Ecto neural progenitor cell (in vitro differentiated cells): ENCODE data around the gene HOXD3.
A peak's percentile ranks its signal among the peaks of the same experiment; 100 is the strongest.

Source experiments
- DNase-seq: peaks from one replicate; pipeline ENCODE4 v3.0.0-alpha.2; 2018; ENCODE audit warnings: low spot score

HOXD3 gene

DNA sequence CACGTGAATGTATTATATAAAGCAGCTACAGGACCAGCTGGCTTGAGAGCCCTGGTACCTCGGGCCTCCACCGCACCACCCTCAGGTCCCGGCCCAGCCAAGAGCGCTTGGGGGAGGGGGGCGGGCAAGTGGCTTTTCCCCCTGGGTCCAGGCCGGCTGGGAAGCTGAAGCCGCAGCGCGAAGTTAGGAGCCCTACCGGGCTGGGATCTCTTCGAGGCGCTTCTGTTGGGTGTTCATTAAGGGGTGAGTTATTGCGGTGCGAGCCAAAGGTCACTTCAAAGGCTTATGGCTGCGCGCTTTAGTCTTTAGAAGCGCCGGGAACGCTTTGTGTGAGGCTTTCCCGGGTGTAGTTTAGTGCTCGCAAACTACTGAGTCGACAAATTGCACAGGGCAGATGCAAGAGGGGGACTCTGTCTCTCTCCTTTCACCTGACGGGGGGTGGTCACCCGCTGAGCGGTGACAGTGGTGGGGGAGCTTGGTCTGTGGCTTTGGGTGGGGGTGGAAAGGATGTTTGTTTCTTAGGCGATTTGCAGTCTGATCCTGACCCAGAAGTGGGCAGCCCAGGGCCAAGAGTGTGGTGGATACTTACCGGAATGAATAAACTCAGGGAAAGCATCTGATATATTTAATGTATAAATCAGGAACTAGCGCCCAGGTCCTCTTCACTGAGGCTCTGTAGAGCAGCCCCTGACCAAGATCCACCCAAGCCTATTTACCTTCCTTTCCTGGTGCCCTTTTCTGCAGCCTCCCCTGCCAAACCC, 6.0 kb downstream of the HOXD3 start:
- DNase-seq: no peak

DNA sequence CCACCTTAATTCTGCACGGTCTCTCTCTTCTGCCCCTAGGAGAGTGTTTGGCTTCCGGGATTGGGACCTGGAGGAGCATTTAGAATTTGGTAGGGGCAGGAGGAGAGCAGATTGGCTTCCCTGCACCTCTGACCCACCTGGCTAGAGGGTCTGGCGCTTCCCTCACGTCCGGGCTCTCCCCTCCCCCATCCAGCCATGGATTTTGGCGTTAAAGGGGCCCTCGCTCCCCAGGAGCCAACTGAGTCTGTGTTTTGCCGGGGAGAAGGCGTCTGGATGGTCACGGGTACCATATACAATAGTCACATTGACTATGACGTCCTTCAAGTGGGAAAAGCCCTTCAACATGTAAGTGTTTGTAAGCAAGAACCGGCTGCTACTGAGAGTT, 6.6 kb downstream of the HOXD3 start:
- DNase-seq: no peak

DNA sequence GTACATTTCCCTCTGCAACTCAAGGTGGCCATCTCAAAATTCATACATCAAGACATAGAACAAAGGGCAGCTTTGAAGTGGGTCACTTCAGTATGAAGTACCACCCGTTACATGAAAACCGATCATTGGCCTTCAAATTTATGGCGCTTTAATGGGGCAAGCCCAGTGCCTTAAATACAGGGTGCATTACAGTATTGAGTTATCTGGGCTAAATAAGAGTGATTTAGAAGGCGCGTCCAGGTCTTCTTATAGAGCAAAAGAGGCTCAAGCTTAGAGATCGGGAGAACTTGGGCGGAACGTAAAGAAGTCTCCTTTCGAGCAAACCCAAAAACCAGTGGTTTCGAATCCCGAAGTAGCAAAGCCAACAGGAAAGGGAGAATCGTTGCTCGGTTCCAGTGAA, 7.1 kb downstream of the HOXD3 start:
- DNase-seq: no peak

DNA sequence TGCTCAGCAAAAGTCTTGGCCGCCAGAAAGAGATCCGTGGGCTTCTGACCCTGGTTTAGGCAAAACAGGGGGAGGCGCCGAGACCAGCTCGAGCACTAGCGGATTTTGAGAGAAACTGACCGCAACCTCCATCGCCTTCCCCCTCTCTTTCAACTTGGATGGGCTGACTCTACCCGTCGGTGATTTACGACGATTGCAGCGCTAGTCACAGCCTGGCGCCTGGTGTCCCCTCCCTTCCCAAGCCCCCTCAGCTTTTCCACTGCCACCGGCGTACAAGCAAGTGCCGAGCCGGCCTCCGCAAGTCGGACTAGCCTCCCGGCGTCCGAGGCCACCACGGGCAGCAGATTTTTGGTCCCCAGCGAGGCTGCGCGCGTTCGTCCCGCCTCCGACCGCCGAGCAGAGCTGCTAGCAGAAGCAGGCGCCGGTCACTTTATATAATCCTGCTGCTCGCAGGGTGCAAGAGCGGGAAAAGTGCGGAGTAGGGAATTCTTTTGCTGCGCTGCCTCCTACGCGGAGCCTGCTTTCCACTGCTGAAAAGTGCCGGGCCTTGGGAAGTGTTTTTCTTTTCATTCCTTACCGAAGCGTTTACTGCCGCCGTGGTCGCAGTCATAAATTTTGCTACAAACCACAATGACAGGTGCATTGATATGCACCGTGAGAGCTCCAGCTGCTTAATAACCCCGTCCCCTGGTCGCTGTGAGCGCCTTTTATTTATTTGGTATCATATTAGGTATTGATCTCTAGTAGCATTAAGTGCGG, 7.7 kb downstream of the HOXD3 start:
- peak; percentile 56 for DNase-seq

DNA sequence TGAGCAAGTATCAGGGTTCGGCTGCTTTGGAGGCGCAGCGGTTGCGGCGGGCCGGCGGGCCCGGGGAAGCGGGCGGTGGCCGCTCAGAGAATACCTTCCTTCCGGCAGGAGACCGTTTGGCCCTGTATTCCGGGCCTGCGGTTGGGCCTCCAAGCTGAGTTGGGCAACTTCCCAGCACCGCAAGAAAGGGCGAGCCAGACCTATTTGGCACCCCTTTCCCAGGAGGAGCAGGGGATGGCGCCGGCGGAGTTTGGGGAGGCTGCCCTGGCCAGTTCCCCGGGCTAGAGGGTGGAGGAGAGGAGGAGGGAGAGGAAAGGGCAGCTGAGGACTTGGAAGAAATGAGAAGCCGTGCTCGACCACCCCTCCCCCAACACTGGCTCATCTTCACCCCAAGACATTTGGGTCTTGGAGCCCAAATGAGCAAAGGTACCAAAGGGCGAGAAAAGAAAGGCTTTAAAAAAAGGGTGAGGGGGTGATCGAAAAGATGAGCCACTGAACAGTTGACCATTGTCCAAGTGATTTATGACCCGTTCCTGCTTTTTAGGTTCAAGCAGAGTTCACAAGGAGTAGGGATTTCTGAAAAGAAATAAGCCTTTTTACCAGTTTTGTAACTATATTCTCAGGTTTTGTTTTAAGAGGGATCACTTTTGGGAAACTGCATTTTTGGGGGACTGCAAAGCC, 8.4 kb downstream of the HOXD3 start:
- peak; percentile 42 for DNase-seq

DNA sequence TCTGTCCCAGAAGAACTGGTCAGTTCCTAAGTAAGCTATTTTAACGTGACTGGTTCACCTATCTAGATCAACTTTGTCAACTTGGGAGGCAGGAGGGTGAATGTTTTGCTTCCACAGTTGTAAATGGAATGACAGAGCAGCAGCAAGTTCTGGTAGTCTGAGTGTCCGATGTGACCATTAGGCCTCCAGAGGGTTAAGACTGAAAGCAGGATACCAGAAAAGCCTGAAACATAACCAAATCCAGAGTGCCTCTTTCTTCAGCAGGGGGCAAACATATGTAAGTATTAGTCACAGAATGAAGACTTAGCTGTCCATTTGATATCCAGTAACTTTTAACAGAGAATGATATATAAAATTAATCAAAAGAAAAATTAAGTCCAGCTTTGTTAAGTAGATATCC, 9.2 kb downstream of the HOXD3 start:
- no peak for DNase-seq

DNA sequence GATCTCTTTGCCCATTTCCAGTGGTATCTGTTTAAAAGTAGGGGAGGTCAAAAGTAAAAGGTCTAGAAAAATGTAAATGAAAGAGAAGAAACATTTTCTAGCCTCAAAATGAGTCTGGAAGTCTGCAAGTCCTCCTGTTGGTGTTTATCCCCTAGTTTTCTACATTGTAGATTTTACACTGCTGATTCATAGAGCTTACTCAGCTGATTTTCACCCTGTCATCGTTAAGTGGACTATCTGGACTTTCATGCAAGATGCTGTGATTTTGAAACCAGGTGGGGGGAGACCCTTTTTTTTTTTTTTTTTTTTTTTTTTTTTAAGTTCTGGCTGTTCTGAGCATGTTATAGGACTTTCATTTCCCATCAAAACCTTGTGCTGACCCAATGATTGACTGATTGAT, 10.3 kb downstream of the HOXD3 start:
- DNase-seq: no peak

DNA sequence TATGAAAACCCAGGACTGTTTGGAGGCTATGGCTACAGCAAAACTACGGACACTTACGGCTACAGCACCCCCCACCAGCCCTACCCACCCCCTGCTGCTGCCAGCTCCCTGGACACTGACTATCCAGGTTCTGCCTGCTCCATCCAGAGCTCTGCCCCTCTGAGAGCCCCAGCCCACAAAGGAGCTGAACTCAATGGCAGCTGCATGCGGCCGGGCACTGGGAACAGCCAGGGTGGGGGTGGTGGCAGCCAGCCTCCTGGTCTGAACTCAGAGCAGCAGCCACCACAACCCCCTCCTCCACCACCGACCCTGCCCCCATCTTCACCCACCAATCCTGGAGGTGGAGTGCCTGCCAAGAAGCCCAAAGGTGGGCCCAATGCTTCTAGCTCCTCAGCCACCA, 12.1 kb downstream of the HOXD3 start:
- no peak for DNase-seq

DNA sequence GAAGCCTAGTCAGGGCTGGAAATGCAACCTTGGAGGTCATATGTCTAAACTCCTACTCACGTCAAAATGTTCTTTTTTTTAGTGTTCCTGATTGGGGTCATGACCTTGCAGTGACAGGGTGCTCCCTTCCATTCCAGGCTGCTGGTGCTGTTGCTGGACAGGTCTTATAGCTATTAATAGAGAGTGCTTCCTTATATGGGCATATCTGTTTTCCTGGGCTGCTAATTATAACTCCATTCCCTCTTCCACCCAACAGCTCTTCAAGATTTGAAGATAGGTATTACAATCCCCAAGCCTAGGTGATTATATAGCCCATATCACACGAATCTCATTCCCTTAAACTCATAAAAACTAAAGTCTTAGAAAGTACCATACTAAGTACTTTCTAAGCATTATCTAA, 12.6 kb downstream of the HOXD3 start:
- no peak for DNase-seq

DNA sequence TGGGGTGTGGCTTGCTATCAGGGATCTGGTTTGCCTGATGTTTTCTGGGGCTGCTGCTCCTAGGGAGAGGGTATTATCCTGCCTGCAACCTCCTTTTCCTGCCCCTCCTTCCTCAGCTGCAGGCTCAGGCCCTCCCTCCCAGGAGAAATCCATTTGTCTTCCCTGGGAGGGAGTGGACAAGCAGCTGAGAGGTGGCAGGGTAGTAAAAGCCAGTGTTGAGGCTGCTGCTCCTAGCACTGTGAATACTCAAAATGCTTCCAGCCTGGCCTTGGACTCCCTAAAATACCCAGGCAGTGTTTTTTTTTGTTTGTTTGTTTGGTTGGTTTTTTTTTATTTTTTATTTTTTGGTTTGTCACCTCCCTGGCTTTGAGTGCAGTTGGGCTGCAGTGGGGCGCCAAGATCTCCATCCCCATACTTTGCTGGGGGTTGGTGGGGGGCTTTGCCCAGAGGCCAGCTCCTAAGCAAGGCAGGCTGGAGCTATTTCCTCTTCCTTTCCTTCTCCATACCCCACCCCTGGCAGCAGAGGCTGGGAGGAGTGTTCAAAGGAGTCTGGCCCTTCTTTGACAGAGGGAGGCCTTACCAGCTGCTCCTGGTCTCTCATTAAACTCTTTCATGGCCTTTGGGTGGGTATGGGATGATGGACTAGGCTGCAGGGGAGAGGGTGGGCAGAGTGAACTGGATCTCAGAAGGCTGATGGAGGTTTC, 13.6 kb downstream of the HOXD3 start:
- no peak for DNase-seq

DNA sequence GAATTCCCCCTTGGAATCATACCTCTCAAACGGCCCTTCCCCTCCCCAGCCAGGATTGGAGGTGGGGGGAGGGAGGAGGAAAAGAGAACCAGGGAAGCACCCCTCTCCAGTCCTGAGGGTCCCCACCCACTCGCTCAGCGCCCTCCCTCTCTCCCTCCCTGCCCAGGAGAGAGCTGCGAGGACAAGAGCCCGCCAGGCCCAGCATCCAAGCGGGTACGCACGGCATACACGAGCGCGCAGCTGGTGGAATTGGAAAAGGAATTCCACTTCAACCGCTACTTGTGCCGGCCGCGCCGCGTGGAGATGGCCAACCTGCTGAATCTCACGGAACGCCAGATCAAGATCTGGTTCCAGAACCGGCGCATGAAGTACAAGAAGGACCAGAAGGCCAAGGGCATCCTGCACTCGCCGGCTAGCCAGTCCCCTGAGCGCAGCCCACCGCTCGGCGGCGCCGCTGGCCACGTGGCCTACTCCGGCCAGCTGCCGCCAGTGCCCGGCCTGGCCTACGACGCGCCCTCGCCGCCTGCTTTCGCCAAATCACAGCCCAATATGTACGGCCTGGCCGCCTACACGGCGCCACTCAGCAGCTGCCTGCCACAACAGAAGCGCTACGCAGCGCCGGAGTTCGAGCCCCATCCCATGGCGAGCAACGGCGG, 14.4 kb downstream of the HOXD3 start:
- no peak for DNase-seq

DNA sequence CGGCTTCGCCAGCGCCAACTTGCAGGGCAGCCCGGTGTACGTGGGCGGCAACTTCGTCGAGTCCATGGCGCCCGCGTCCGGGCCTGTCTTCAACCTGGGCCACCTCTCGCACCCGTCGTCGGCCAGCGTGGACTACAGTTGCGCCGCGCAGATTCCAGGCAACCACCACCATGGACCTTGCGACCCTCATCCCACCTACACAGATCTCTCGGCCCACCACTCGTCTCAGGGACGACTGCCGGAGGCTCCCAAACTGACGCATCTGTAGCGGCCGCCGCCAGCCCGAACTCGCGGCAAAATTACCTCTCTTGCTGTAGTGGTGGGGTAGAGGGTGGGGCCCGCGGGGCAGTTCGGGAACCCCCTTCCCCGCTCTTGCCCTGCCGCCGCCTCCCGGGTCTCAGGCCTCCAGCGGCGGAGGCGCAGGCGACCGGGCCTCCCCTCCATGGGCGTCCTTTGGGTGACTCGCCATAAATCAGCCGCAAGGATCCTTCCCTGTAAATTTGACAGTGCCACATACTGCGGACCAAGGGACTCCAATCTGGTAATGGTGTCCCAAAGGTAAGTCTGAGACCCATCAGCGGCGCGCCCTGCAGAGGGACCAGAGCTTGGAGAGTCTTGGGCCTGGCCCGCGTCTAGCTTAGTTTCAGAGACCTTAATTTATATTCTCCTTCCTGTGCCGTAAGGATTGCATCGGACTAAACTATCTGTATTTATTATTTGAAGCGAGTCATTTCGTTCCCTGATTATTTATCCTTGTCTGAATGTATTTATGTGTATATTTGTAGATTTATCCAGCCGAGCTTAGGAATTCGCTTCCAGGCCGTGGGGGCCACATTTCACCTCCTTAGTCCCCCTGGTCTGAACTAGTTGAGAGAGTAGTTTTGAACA, 15.1 kb downstream of the HOXD3 start:
- DNase-seq: peak; percentile 59

DNA sequence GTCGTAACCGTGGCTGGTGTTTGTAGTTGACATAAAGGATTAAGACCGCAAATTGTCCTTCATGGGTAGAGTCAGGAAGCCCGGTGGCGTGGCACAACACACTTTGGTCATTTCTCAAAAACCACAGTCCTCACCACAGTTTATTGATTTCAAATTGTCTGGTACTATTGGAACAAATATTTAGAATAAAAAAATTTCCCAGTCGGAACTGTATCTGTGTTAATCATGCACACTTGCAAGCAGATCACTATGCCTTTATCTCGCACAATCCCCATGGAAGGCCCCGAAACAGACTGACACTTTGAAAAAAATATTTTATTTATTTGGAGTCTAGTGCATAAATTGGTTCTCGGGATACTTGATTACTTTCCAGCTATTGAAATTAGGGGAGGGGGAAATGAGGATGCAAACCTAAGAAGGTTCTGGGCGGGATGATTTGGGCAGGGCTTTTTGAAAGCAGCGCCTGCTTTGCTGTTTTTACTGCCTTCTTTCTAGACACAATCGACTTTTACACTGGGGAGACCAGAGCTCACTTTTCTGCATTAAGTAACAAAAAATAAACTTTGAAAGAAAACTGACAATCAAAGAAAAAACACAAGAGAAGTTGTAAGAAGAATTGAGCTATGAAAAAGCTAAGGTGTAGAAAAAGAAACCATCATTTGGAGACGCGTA, 15.9 kb downstream of the HOXD3 start:
- DNase-seq: no peak

DNA sequence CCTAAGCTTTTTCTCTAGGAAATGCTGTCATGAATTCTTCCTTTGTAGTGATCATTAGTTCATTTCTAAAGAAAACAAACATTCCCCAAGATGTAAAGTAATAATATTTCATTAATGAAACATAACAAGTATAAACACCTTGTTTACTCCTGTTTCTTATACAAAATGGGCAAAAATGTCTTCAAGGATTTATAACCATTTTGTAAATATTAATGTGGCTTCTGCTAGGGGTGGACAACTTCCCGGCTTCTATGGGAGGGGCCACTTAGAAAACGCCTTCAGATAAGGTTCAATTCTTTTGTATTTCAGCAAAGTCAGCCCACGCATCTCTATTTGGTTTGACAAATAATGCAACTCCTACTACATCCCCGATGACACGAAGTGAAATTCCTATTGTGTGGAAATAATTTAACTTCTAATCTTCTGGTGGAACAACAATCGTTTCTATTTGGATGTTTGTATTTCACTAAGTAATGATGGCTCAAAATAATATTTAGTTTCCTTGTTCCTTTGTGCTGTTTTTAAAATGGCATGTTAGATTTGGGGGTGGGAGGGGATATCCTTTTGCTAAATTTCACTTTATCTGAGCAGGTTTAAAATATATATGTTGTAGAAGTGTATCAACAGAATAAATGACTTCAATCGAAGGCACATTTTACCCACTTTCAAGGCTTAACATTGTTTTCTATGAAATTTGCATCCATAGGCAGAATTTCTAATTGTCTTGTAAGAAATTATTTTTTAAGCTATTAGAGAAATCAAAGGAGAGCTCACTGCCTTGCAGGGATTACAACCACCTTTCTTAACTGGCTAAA, 16.7 kb downstream of the HOXD3 start:
- no peak for DNase-seq

DNA sequence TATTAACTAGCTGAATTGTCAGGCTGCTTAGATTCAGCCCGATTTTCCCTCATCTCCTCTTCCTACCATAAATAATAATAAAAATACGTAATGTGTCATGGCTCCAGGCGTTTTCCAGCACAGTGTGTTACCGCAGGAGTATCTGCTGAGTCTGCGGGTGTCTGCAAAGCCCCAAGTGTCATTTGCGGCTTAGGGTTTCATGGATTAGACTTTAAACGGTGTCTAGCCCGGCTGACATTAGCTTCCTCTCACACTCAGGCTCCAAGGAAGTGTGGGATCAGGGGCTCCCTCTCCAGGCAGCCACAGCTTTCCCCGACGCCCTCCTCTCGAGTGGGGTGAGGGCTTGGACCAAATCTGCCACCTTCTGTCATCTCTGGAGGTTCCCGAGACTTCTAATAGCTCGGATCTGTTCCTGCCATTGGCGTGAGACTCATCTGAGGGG, 17.3 kb downstream of the HOXD3 start:
- peak; percentile 50 for DNase-seq

DNA sequence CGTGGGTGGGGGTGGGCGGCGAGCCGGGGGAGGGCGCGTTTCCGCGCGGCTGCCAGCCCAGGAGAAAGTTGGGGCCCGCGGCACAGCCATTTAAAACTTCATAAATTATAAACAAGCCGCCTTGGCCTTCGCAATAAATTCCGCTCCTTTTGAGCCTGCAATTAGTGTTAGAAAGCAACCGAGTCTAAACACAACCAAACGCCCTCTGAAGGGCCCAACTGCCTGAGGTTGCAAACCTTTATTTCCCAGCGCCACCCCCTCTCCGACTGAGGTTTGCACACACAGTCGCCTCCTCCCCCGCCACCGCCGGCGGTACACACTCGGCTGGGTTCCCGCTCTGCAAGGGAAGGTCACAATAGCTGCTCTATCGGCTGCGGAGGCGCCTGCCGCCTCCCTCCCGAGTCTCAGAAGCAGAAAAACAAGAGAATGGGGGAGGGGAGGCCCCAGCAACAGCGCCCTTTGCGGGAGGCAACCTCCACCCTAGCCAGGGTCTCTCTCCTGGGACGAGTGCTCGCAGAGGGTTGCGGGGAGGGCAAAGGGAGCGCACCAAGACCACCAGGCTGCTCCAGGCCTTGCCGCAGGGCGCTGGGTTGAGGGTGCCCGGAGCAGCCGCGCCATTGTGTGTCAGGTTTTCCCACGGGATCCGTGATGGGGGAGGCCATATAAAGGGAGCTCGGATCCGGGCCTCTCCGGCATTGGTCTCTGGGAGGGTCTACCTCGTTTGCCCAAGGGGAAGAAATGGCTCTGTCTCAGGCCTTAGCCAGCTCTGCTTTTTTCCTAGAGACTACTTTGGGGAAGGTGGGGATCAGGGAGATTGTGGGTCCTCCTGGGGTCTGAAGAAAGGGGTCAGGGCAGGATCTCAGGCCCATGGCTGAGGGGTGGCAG, 18.0 kb downstream of the HOXD3 start:
- DNase-seq: peak; percentile 79

DNA sequence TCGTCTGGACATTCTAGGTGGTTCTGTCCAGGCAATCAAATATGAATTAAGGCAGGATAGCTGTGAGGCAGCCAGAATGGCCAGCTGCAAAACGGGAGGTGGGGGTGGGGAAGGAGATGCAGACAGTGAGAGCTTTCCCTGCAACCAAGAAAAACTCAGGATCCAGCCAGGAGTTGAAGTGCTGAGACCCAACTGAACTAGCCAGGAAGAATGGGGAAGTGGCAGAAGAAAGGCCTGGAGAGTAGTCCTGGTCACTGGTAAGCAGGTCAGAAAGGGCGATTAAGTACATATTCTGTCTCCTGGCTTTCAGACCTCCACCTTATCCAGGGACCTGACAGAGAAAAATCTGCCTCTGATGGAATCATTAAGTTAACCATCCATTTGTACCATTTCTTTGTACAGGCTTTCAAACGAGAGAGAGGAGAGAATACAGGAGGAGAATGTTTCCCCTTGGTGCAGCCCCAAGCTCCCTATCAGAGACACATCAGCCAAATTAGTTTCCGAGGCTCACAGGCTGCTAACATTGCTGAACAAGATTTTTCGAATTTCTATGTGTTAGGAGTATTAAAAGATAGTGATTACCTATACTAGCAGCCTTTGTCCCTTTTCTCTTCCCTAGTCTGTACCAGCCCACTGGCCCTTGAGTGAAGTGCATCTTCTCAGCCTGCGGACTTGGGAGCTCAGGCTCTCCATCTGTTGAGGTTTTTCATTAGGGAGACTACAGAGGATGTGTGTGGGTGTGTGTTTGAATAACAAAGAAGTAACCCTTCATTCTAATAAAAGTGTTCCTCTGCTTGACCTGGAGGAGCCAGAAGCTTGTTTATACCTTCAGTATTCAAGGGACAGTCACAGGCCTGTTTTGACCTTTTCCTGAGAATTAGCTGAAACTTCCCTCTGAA, 18.9 kb downstream of the HOXD3 start:
- no peak for DNase-seq
